Chondrocyte (in vitro differentiated cells): ENCODE results near the gene PRKAR2B. TPM values are rescaled to one million over a fixed set of nuclear protein-coding genes. Genes with fewer than 3 reads are reported as not detected.

ENCODE experiments used
- DNase-seq: peaks from one replicate; pipeline ENCODE4 v3.0.0; 2021; ENCODE audit warnings: mixed read lengths, low spot score
- H3K27ac Mint-ChIP-seq: one replicate; pipeline ENCODE4 v1.8.0; 2021; ENCODE audit warnings: mild to moderate bottlenecking, moderate library complexity, mixed read lengths; ENCODE audit not compliant: unreplicated experiment
- H3K27me3 Mint-ChIP-seq: 2 replicates; pipeline ENCODE4 v1.8.0; 2021; ENCODE audit warnings: low read depth, mixed read lengths
- H3K36me3 Mint-ChIP-seq: 2 replicates; pipeline ENCODE4 v1.8.0; 2021; ENCODE audit warnings: low read depth, mixed read lengths
- H3K4me1 Mint-ChIP-seq: 2 replicates; pipeline ENCODE4 v1.8.0; 2021; ENCODE audit warnings: low read depth, mild to moderate bottlenecking, mixed read lengths
- H3K4me3 Mint-ChIP-seq: one replicate; pipeline ENCODE4 v1.8.0; 2021; ENCODE audit warnings: mild to moderate bottlenecking, moderate library complexity, mixed read lengths; ENCODE audit not compliant: unreplicated experiment
- H3K9me3 Mint-ChIP-seq: 2 replicates; pipeline ENCODE4 v1.8.0; 2021; ENCODE audit warnings: low read depth, mixed read lengths
- total RNA-seq: library from RNA; stranded (reverse); gene quantifications from 3 replicates; pipeline ENCODE4 v1.2.1, GENCODE V29; 2021
- TF ChIP-seq, protein P1 (sequence below): fragments of 200-600 bp; sonication (generic); IDR thresholded peaks from 2 replicates; pipeline ENCODE4 v1.5.0; 2021; ENCODE audit warnings: antibody characterized with exemption, mild to moderate bottlenecking, moderate library complexity

PRKAR2B gene
- total RNA-seq, 1 donor from 2014 or later, result 0.87 TPM

GRCh38 chr7:107045980-107046379, 1.5 kb downstream of the PRKAR2B start:
- no peaks in the 10 kb centered on the region for H3K36me3 Mint-ChIP-seq
- no peak for DNase-seq
- no peaks in the 10 kb centered on the region for H3K9me3 Mint-ChIP-seq
- H3K27ac Mint-ChIP-seq, result no peak overlapping the region
- H3K4me3 Mint-ChIP-seq, result peak overlapping the region; percentile 74
- TF ChIP-seq, protein P1, sequence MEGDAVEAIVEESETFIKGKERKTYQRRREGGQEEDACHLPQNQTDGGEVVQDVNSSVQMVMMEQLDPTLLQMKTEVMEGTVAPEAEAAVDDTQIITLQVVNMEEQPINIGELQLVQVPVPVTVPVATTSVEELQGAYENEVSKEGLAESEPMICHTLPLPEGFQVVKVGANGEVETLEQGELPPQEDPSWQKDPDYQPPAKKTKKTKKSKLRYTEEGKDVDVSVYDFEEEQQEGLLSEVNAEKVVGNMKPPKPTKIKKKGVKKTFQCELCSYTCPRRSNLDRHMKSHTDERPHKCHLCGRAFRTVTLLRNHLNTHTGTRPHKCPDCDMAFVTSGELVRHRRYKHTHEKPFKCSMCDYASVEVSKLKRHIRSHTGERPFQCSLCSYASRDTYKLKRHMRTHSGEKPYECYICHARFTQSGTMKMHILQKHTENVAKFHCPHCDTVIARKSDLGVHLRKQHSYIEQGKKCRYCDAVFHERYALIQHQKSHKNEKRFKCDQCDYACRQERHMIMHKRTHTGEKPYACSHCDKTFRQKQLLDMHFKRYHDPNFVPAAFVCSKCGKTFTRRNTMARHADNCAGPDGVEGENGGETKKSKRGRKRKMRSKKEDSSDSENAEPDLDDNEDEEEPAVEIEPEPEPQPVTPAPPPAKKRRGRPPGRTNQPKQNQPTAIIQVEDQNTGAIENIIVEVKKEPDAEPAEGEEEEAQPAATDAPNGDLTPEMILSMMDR, result no peak
- H3K27me3 Mint-ChIP-seq, result peaks cover 3% of the 10 kb centered on the region
- peaks cover 14% of the 10 kb centered on the region for H3K4me1 Mint-ChIP-seq

- peaks cover 3% of the 10 kb centered on the region for H3K27me3 Mint-ChIP-seq
- H3K36me3 Mint-ChIP-seq, result no peaks in the 10 kb centered on the region
- H3K9me3 Mint-ChIP-seq, result no peaks in the 10 kb centered on the region
- H3K4me3 Mint-ChIP-seq, result no peak overlapping the region
- peaks cover 14% of the 10 kb centered on the region for H3K4me1 Mint-ChIP-seq
- no peak overlapping the region for H3K27ac Mint-ChIP-seq
- DNase-seq, result no peak
- TF ChIP-seq, protein P1, result no peak
Measured at GRCh38 chr7:107046491-107047259, 2.2 kb downstream of the PRKAR2B start.

- H3K27ac Mint-ChIP-seq, result no peak overlapping the region
- peaks cover 14% of the 10 kb centered on the region for H3K4me1 Mint-ChIP-seq
- no peaks in the 10 kb centered on the region for H3K9me3 Mint-ChIP-seq
- peaks cover 3% of the 10 kb centered on the region for H3K27me3 Mint-ChIP-seq
- H3K36me3 Mint-ChIP-seq, result no peaks in the 10 kb centered on the region
- no peak overlapping the region for H3K4me3 Mint-ChIP-seq
- DNase-seq, result no peak
- TF ChIP-seq, protein P1, result peak; percentile 19
Measured at GRCh38 chr7:107047902-107048782, 3.6 kb downstream of the PRKAR2B start.

- Mint-ChIP-seq H3K36me3 (no peaks in the 10 kb centered on the region), H3K4me3 (no peak overlapping the region), H3K9me3 (no peaks in the 10 kb centered on the region), H3K4me1 (peaks cover 13% of the 10 kb centered on the region), H3K27me3 (peaks cover 3% of the 10 kb centered on the region), H3K27ac (no peak overlapping the region)
- TF ChIP-seq, protein P1, result no peak
- no peak for DNase-seq
Measured at GRCh38 chr7:107048783-107049418, 4.4 kb downstream of the PRKAR2B start.

GRCh38 chr7:107049480-107049879, 5.0 kb downstream of the PRKAR2B start:
- Mint-ChIP-seq H3K4me3 (no peak overlapping the region), H3K27ac (no peak overlapping the region), H3K4me1 (peaks cover 11% of the 10 kb centered on the region), H3K27me3 (peaks cover 3% of the 10 kb centered on the region), H3K9me3 (no peaks in the 10 kb centered on the region), H3K36me3 (no peaks in the 10 kb centered on the region)
- no peak for DNase-seq
- TF ChIP-seq, protein P1, result no peak
